Measurements from ENCODE around the gene IL1RL2. TPM values are rescaled to one million over a fixed set of nuclear protein-coding genes. Genes with fewer than 3 reads are reported as not detected.

Gene IL1RL2
- total and polyA plus RNA-seq, 2 of the 8 experiments (the other 6 are each of a cell fraction or from before 2014, with no cell fraction given): not detected

DNA sequence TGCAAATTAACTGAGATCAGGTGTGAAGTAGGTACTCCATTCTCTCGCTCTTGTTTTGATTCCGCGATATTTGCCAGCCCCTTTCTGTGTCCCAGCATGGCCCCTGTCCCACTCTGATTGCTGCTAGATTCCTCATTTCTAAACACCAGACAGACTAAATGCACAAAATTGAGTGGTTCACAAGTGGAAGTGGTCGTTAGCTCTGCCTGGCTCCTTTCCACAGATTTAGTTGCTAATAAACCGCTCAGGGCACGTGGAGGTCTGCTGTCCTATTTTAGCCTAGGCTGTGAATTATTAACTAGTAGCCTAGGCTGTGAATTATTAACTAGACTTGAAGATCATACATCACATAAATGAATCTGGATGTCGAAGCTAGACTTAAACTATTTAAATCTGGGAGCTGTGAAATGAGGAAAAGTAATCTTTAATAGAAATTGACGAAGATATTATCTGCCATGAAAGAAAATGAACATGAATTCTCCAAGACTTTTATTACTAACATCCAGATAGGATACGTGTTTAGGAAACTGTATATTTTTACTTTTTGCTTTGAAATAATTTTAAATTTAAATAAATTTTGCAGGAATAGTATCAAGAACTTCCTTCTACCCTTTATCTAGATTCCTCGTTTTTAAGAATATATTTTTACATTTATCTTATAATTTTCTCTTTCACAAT lies 3.7 kb downstream of the IL1RL2 start:
- no peaks in the 10 kb centered on the region for H3K79me1 ChIP-seq (ENCODE audit: low read depth, low read length)
- no peak overlapping the region for H4K8ac ChIP-seq (ENCODE audit: extremely low read depth, insufficient read depth, low read length)
- ChIA-PET CTCF (ENCODE audit: partially characterized antibody) (interaction anchor here (1.3 kb wide), 1 partner anchor 50 kb away, joined by 4 read pairs; no protein-coding TSS in a partner anchor), POLR2A (ENCODE audit: partially characterized antibody) (no interaction called here)
- H3K4me1 ChIP-seq (replicated peaks in 1 of 4; ENCODE audit: control insufficient read depth in 3 of 4, insufficient read depth in 4 of 4, low read length in 3 of 4): no peaks in the 10 kb centered on the region
- no peak overlapping the region for H4K5ac ChIP-seq (ENCODE audit: insufficient read length, low read depth, low read length)
- peaks cover 1 to 18% (median 15%) of the 10 kb centered on the region in 4 experiments for H3K27me3 ChIP-seq (replicated peaks in 1 of 4; ENCODE audit: control insufficient read depth in 3 of 4, extremely low read depth in 1 of 4, insufficient read depth in 3 of 4, low read length in 3 of 4)
- no peak overlapping the region for H3K4ac ChIP-seq (replicated peaks; ENCODE audit: insufficient read length, low read depth, low read length)
- H2BK5ac ChIP-seq (ENCODE audit: low read depth, low read length): no peak overlapping the region
- H2AK5ac ChIP-seq (ENCODE audit: low read depth, low read length): no peak overlapping the region
- H3K4me2 ChIP-seq (ENCODE audit: insufficient read depth in 1 of 2, low read depth in 2 of 2, low read length in 2 of 2): no peak overlapping the region
- H3K18ac ChIP-seq (ENCODE audit: extremely low read depth, low read length): no peak overlapping the region
- H3K56ac ChIP-seq (replicated peaks; ENCODE audit: insufficient read length, low read depth, low read length): no peak overlapping the region
- H3K79me2 ChIP-seq (ENCODE audit: control insufficient read depth in 1 of 2, insufficient read depth in 2 of 2, low read length in 2 of 2): no peaks in the 10 kb centered on the region
- H3K9ac ChIP-seq (replicated peaks in 1 of 4; ENCODE audit: extremely low read depth in 1 of 4, low read depth in 3 of 4, low read length in 3 of 4): no peak overlapping the region
- no peak overlapping the region for H3K27ac ChIP-seq (ENCODE audit: low read depth, low read length)
- H2BK20ac ChIP-seq (ENCODE audit: low read length): no peak overlapping the region
- H2BK15ac ChIP-seq (ENCODE audit: low read length): no peak overlapping the region
- DNase-seq (ENCODE audit: low read depth in 1 of 2, low spot score in 2 of 2) (no peak), FAIRE-seq (no peak)
- H2BK120ac ChIP-seq (replicated peaks; ENCODE audit: low read depth, low read length): no peak overlapping the region
- H2BK12ac ChIP-seq (ENCODE audit: low read depth, low read length): no peak overlapping the region
- H3K9me3 ChIP-seq (ENCODE audit: insufficient read depth in 2 of 2, low read depth in 1 of 2, low read length in 1 of 2): no peaks in the 10 kb centered on the region
- 87% methylated on average over 10 of the region's 10 CpGs; no CpG with 5 or more reads in 1 of the 2 experiments for WGBS, 2 experiments (ENCODE audit: extremely low coverage in 1 of 2, insufficient coverage in 1 of 2, insufficient read length in 1 of 2, insufficient replicate concordance in 2 of 2, low coverage in 1 of 2, low lambda C conversion rate in 2 of 2, missing lambda C conversion rate in 1 of 2)
- no peaks in the 10 kb centered on the region for H3K36me3 ChIP-seq (ENCODE audit: control insufficient read depth in 2 of 4, insufficient read depth in 4 of 4, low read length in 3 of 4)
- no peaks in the 10 kb centered on the region for H4K20me1 ChIP-seq (replicated peaks in 1 of 2; ENCODE audit: control insufficient read depth in 1 of 2, insufficient read depth in 2 of 2, low read length in 2 of 2)
- H3K4me3 ChIP-seq (ENCODE audit: extremely low read depth in 1 of 4, insufficient read depth in 2 of 4, low read depth in 3 of 4, low read length in 4 of 4): no peak overlapping the region
- H3K14ac ChIP-seq (ENCODE audit: insufficient read length): no peak overlapping the region
- H4K91ac ChIP-seq (replicated peaks; ENCODE audit: insufficient read length, low read length): no peak overlapping the region
- H3K23me2 ChIP-seq (ENCODE audit: low read depth, low read length): no peaks in the 10 kb centered on the region
- no peak overlapping the region for H2AFZ ChIP-seq (ENCODE audit: low read length)
- H3K23ac ChIP-seq (ENCODE audit: insufficient read length): no peak overlapping the region
- no peak for TF ChIP-seq ATF3 (IDR thresholded peaks at IDR 0.05; ENCODE audit: insufficient read depth, low read depth, low read length)
- no peak for TF ChIP-seq NRF1 (IDR thresholded peaks at IDR 0.05; ENCODE audit: low read depth, low read length)
- no peak for TF ChIP-seq CHD1 (IDR thresholded peaks at IDR 0.05; ENCODE audit: low read depth, low read length)
- TF ChIP-seq TEAD4 (IDR thresholded peaks at IDR 0.05; ENCODE audit: low read depth, low read length): no peak
- TF ChIP-seq PHF8 (conservative IDR thresholded peaks at IDR 0.05; ENCODE audit: low read depth, low read length): no peak
- no peak for TF ChIP-seq HDAC2 (IDR thresholded peaks at IDR 0.05; ENCODE audit: borderline replicate concordance in 1 of 2, low read depth in 2 of 2, low read length in 2 of 2)
- no peak for TF ChIP-seq TBP (IDR thresholded peaks at IDR 0.05; ENCODE audit: low read depth, low read length)
- TF ChIP-seq RAD21 (IDR thresholded peaks at IDR 0.05 in 1 of 2, conservative IDR thresholded peaks at IDR 0.05 in 1 of 2; ENCODE audit: low read depth in 2 of 2, low read length in 2 of 2): no peak
- TF ChIP-seq BRCA1 (IDR thresholded peaks at IDR 0.05; ENCODE audit: low read depth, low read length): no peak
- TF ChIP-seq KDM5A (IDR thresholded peaks at IDR 0.05; ENCODE audit: low read length): no peak
- TF ChIP-seq GABPA (IDR thresholded peaks at IDR 0.05; ENCODE audit: borderline replicate concordance, insufficient read depth, low read length): no peak
- no peak for TF ChIP-seq KDM1A (IDR thresholded peaks at IDR 0.05; ENCODE audit: borderline replicate concordance, low read length)
